GM06990 (cell line): Measurements from ENCODE around the gene ALPK3.

Experiments used
- DNase-seq: peaks from one replicate; pipeline ENCODE4 v3.0.0-alpha.2; 2011; ENCODE audit not compliant: insufficient read length; ENCODE audit errors: extremely low read depth
- H3K27me3 ChIP-seq: replicated peaks from 2 replicates; pipeline ENCODE4 v1.6.0; 2011; ENCODE audit warnings: low read length; ENCODE audit not compliant: control insufficient read depth, insufficient read depth
- H3K36me3 ChIP-seq: 2 replicates; pipeline ENCODE4 v1.5.1; 2011; ENCODE audit warnings: low read length; ENCODE audit not compliant: control insufficient read depth, insufficient read depth
- H3K4me3 ChIP-seq: replicated peaks from 2 replicates; pipeline ENCODE4 v1.5.1; 2011; ENCODE audit warnings: low read depth, mild to moderate bottlenecking, control low read depth, low read length
- CTCF ChIP-seq: IDR thresholded peaks from 2 replicates; pipeline ENCODE4 v1.5.1; 2011; ENCODE audit warnings: low read length, control low read depth, mild to moderate bottlenecking, inconsistent platforms; ENCODE audit not compliant: insufficient read depth, poor library complexity, severe bottlenecking

The ALPK3 gene

GRCh38 chr15:84919106-84919667 lies 102.0 kb downstream of the ALPK3 start:
- H3K27me3 ChIP-seq: peaks cover 2% of the 10 kb centered on the region; the same call in 1 of the 2 replicates
- no peak for TF ChIP-seq CTCF

GRCh38 chr15:84921121-84921520 lies 104.0 kb downstream of the ALPK3 start:
- Histone ChIP-seq H3K36me3 (no peaks in the 10 kb centered on the region), H3K4me3 (no peak overlapping the region), H3K27me3 (peaks cover 2% of the 10 kb centered on the region; the same call in 1 of the 2 replicates)
- TF ChIP-seq CTCF: no peak
- no peak for DNase-seq

More at GRCh38 chr15:84919106-84919667, 102.0 kb downstream of the ALPK3 start:
- H3K36me3 ChIP-seq: no peaks in the 10 kb centered on the region
- no peak overlapping the region for H3K4me3 ChIP-seq
- no peak for DNase-seq

- H3K27me3 ChIP-seq: peaks cover 2% of the 10 kb centered on the region; the same call in 1 of the 2 replicates
- H3K36me3 ChIP-seq: no peaks in the 10 kb centered on the region
- no peak for TF ChIP-seq CTCF
- no peak overlapping the region for H3K4me3 ChIP-seq
- DNase-seq: no peak
Observed at GRCh38 chr15:84922530-84922929, 105.4 kb downstream of the ALPK3 start.
